HG03558 (cell line): ENCODE results near the gene MIB1.

ENCODE experiments used
- ATAC-seq: cut with Tn5 transposase; IDR thresholded peaks from one replicate; pipeline ENCODE4 v1.9.1; 2021; ENCODE audit warnings: moderate number of reproducible peaks; ENCODE audit not compliant: unreplicated experiment; ENCODE audit errors: extremely low read depth

MIB1 gene

GRCh38 chr18:21918693-21919092 lies 178.1 kb downstream of the MIB1 start:
- no peak for ATAC-seq
